ENCODE data around the gene C5orf15.

DNA sequence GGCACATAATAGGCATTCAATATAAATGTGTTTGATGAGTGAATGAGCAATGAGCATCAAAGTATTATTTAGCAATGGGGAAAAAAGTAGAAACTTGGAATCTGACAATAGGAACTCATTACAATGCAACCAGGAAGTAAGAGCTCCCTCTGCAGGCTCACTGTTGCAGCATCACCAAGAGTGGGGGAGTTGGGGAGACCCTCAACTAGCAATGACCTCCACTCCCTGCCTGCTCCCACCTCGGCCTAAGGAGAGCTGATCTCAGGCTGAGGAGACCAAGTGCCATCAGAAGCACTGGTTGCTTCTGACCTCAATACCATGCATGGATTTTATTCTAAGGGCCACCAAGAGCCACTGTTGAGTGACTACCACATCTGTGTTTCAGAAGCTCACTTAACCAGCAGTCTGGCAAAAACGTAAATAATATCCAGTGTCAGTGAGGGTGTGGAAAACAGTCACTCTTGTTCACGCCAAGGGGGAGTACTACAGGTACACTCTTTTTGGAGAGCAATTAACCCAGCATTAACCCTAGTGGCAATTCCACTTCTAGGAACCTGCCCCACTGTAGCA, 28.3 kb upstream of the C5orf15 start:
- TF ChIP-seq, protein P1, sequence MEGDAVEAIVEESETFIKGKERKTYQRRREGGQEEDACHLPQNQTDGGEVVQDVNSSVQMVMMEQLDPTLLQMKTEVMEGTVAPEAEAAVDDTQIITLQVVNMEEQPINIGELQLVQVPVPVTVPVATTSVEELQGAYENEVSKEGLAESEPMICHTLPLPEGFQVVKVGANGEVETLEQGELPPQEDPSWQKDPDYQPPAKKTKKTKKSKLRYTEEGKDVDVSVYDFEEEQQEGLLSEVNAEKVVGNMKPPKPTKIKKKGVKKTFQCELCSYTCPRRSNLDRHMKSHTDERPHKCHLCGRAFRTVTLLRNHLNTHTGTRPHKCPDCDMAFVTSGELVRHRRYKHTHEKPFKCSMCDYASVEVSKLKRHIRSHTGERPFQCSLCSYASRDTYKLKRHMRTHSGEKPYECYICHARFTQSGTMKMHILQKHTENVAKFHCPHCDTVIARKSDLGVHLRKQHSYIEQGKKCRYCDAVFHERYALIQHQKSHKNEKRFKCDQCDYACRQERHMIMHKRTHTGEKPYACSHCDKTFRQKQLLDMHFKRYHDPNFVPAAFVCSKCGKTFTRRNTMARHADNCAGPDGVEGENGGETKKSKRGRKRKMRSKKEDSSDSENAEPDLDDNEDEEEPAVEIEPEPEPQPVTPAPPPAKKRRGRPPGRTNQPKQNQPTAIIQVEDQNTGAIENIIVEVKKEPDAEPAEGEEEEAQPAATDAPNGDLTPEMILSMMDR (IDR thresholded peaks at IDR 0.05), result peak; percentile 81
- TF ChIP-seq EZH2 (IDR thresholded peaks at IDR 0.05) (no peak), EZH2phosphoT487 (IDR thresholded peaks at IDR 0.05) (no peak)
